Activated T-helper 2 cell treated with anti-CD3 and anti-CD28 coated beads, Interferon-gamma antibody, Interleukin-2, Interleukin-4, amounts not matched to agents 10 μg/mL and 5 μg/mL and 100 μg/mL, durations not matched to agents 14 hours and 24 hours and 36 hours (primary cell): ENCODE data around the gene NCKAP5L. TPM values are rescaled to one million over a fixed set of nuclear protein-coding genes. Genes with fewer than 3 reads are reported as not detected.
A peak's percentile ranks its signal among the peaks of the same experiment; 100 is the strongest.

Experiments used
- DNase-seq: peaks from one replicate; pipeline ENCODE4 v3.0.0; 2021; ENCODE audit warnings: low spot score
- H3K27ac Mint-ChIP-seq: one replicate; pipeline ENCODE4 v1.8.0; 2021; ENCODE audit warnings: mixed read lengths
- H3K27me3 Mint-ChIP-seq: one replicate; pipeline ENCODE4 v1.8.0; 2021; ENCODE audit warnings: low read depth, mixed read lengths
- H3K36me3 Mint-ChIP-seq: one replicate; pipeline ENCODE4 v1.8.0; 2021; ENCODE audit warnings: low read depth, mixed read lengths
- H3K4me1 Mint-ChIP-seq: one replicate; pipeline ENCODE4 v1.8.0; 2021; ENCODE audit warnings: low read depth, mixed read lengths
- H3K4me3 Mint-ChIP-seq: one replicate; pipeline ENCODE4 v1.8.0; 2021; ENCODE audit warnings: low read depth, mild to moderate bottlenecking, moderate library complexity, mixed read lengths
- H3K9me3 Mint-ChIP-seq: one replicate; pipeline ENCODE4 v1.8.0; 2021; ENCODE audit warnings: mixed read lengths
- intact Hi-C: fragments of 100-400 bp; cut with micrococcal nuclease; formaldehyde crosslinking; loops from one replicate; pipeline ENCODE4 v1.15.1; 2023
- total RNA-seq: library from RNA; stranded (reverse); gene quantifications from 2 replicates; pipeline ENCODE4 v1.2.3, GENCODE V29; 2022

Gene NCKAP5L
- total RNA-seq, 1 donor from 2014 or later, result 5.3 TPM

DNA sequence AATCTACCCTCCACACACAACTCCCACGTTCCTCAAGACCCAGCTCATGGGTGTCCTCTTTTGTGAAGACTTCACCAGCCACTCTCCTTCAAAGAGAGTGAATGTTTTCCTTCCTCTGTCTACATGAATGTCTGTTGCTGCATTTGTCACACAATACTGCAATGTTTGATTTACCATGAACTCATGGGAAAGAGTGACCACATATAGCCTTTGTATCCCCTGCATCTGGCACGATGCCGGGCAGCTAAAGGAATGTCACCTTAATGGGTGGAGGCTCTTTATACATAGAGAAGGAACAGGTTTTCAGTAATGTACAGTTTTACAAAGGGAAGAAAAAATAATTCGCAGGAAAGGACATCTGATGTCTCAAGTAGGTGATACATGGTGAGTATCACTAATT, 26.8 kb upstream of the NCKAP5L start:
- intact Hi-C loops, result no loop called here
- Mint-ChIP-seq H3K9me3 (no peaks in the 10 kb centered on the region), H3K36me3 (no peaks in the 10 kb centered on the region), H3K4me1 (peaks cover 5% of the 10 kb centered on the region), H3K27me3 (peaks cover 28% of the 10 kb centered on the region), H3K27ac (no peak overlapping the region), H3K4me3 (no peak overlapping the region)
- DNase-seq, result no peak

GRCh38 chr12:49853671-49854070, 25.5 kb upstream of the NCKAP5L start:
- Mint-ChIP-seq H3K9me3 (no peaks in the 10 kb centered on the region), H3K4me1 (peaks cover 5% of the 10 kb centered on the region), H3K27me3 (peaks cover 37% of the 10 kb centered on the region), H3K27ac (no peak overlapping the region), H3K4me3 (no peak overlapping the region), H3K36me3 (no peaks in the 10 kb centered on the region)
- DNase-seq, result no peak
- intact Hi-C loops, result no loop called here

GRCh38 chr12:49847161-49847560, 18.9 kb upstream of the NCKAP5L start:
- no peak overlapping the region for H3K4me3 Mint-ChIP-seq
- H3K4me1 Mint-ChIP-seq, result peaks cover 25% of the 10 kb centered on the region
- H3K27me3 Mint-ChIP-seq, result peaks cover 27% of the 10 kb centered on the region
- H3K9me3 Mint-ChIP-seq, result no peaks in the 10 kb centered on the region
- no peak for DNase-seq
- intact Hi-C loops, result no loop called here
- no peak overlapping the region for H3K27ac Mint-ChIP-seq
- H3K36me3 Mint-ChIP-seq, result no peaks in the 10 kb centered on the region

DNA sequence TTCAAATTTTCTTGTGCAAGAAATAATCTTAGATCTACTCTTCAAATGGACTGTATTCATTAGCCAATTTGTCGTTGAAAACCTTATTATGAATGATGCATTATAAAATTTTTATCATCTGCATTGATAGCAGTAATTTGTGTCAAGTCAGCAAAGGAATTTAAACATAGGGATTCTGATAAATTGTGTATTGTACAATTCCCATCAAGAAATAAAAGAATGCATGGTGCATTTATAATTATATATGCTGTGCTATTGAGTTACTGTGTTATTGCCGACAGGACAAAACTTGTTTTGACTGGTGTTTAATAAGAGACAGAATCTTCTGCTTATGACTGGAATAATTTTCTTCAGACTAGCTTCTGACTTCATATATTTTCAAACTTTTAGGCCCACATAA, 17.8 kb upstream of the NCKAP5L start:
- intact Hi-C loops, result no loop called here
- Mint-ChIP-seq H3K9me3 (no peaks in the 10 kb centered on the region), H3K36me3 (peaks cover 3% of the 10 kb centered on the region), H3K4me3 (no peak overlapping the region), H3K27me3 (peaks cover 17% of the 10 kb centered on the region), H3K27ac (no peak overlapping the region), H3K4me1 (peaks cover 32% of the 10 kb centered on the region)
- no peak for DNase-seq

DNA sequence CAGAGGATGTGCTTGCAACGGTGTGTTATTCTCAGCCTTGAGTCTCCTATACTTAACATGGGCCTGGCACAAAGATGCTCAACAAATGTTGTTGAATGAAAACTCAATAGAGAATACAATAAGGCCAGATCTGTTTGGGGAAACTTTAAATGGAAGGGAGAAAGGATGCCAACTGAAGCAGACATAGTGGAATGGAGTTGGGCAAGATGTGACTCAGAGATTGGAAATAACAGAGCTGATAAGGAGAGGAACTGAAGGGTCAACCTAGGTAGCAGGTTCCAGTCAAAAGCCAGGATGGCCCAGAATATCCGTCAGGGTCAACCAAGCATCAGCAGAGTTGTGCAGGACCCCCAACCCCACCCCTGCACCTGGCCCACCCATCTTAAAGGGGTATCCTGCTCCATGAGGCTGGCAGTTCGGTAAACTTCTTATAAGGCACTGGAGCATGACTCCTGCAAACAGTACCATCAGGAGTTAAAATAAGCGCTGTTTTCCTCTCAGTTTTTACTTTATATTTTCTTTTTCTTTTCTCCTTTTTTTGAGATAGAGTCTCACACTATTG, 15.7 kb upstream of the NCKAP5L start:
- Mint-ChIP-seq H3K4me3 (peak overlapping the region; percentile 7), H3K4me1 (peaks cover 29% of the 10 kb centered on the region), H3K27ac (peak overlapping the region; percentile 29), H3K27me3 (peaks cover 6% of the 10 kb centered on the region), H3K9me3 (no peaks in the 10 kb centered on the region), H3K36me3 (peaks cover 3% of the 10 kb centered on the region)
- DNase-seq, result no peak
- intact Hi-C loops, result loop anchor here (1.0 to 5.0 kb wide), 2 partner anchors 16 to 82 kb away; partner anchors contain the start of gene NCKAP5L

DNA sequence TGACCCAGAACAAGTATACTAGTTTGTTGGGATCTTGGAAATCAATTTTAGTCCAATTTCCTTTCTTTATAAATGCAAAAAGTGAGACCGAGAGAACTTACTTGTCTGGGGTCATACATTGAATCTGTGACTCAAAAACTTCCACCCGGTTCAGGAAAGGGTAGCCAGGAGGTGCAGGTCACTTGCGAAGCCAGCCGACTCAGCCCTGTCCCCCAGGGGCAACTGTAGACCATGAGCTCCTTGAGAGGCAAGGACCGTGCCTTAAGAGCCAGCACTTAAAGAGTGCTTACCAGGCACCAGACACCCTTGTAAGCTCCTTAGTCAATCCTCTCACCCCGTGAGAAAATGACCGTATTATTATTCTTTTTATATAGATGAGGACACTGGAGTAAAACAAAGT, 15.2 kb upstream of the NCKAP5L start:
- no peak for DNase-seq
- H3K27ac Mint-ChIP-seq, result peak overlapping the region; percentile 93
- H3K4me3 Mint-ChIP-seq, result peak overlapping the region; percentile 94
- intact Hi-C loops, result loop anchor here (1.0 to 5.0 kb wide), 2 partner anchors 15 to 81 kb away; partner anchors contain the start of gene NCKAP5L
- H3K27me3 Mint-ChIP-seq, result peaks cover 2% of the 10 kb centered on the region
- H3K4me1 Mint-ChIP-seq, result peaks cover 29% of the 10 kb centered on the region
- peaks cover 3% of the 10 kb centered on the region for H3K36me3 Mint-ChIP-seq
- no peaks in the 10 kb centered on the region for H3K9me3 Mint-ChIP-seq

GRCh38 chr12:49842519-49843352, 14.5 kb upstream of the NCKAP5L start, which contains the start of gene BCDIN3D:
Gene BCDIN3D (minus strand): TSS chr12:49843106. CDS start chr12:49843087, 19 bp downstream.
- intact Hi-C loops, result loop anchor here (1.0 to 5.0 kb wide), 2 partner anchors 14 to 80 kb away; partner anchors contain the start of gene NCKAP5L
- peaks cover 3% of the 10 kb centered on the region for H3K36me3 Mint-ChIP-seq
- no peaks in the 10 kb centered on the region for H3K27me3 Mint-ChIP-seq
- peak within 1 kb of the TSS; percentile 94 for H3K4me3 Mint-ChIP-seq
- DNase-seq, result peak; percentile 90
- peak within 1 kb of the TSS; percentile 93 for H3K27ac Mint-ChIP-seq
- H3K9me3 Mint-ChIP-seq, result no peaks in the 10 kb centered on the region
- peaks cover 29% of the 10 kb centered on the region for H3K4me1 Mint-ChIP-seq

DNA sequence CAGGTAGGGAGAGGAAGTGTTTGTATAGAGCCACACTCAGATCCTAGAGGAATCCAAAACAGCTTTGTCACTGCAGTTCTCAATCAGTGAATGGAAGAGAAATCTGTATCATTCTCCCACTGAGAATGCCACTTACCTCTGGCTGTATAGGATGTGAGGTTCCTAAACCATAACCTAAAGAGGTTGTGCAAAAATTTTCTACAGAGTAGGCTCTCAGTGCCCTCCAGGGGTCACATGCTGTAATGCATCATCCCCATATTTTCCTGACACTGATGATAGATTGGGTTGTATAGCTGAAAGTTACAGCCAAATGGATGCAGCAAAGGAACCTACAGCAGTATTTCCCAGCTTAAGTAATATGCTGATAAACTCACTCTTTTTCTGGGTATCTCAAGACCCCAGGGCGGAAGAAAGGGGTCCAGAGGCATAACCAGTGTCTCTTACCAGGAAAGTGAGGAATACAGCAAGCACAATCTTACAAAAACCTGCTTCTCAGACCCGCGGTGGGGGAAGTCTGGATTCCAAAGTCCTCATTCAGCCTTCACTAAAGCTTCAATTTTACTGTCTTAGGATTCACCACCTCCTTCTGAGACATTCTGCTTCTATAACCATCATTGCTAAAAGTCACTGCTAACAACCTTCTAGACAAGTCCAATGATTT, 10.9 kb upstream of the NCKAP5L start:
- no peak for DNase-seq
- no peak overlapping the region for H3K27ac Mint-ChIP-seq
- intact Hi-C loops, result loop anchor here (1.0 to 2.0 kb wide), 3 partner anchors 63 to 202 kb away; partner anchors contain the start of gene TMBIM6
- peaks cover 3% of the 10 kb centered on the region for H3K36me3 Mint-ChIP-seq
- H3K9me3 Mint-ChIP-seq, result no peaks in the 10 kb centered on the region
- no peaks in the 10 kb centered on the region for H3K27me3 Mint-ChIP-seq
- H3K4me1 Mint-ChIP-seq, result peaks cover 22% of the 10 kb centered on the region
- H3K4me3 Mint-ChIP-seq, result no peak overlapping the region

GRCh38 chr12:49832836-49833421, 4.7 kb upstream of the NCKAP5L start:
- Mint-ChIP-seq H3K4me1 (peaks cover 10% of the 10 kb centered on the region), H3K9me3 (no peaks in the 10 kb centered on the region), H3K27ac (no peak overlapping the region), H3K4me3 (no peak overlapping the region), H3K27me3 (no peaks in the 10 kb centered on the region), H3K36me3 (no peaks in the 10 kb centered on the region)
- intact Hi-C loops, result no loop called here
- no peak for DNase-seq

DNA sequence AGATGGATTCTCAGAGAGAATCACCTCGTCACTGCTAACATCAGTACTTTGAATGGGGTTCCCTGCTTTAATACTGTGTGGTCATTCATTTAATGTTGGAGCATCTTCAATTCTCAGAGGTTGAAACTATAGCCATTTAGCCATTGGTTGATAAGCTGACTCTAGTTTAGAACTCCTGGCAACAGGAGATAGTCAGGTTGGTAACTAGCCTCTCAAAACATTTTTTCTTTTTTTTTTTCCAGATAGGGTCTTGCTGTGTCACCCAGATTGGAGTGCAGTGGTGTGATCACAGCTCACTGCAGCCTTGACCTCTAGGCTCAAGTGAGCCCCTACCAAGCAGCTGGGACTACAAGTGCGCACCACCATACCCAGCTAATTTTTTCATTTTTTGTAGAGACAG, 3.5 kb upstream of the NCKAP5L start:
- peaks cover 6% of the 10 kb centered on the region for H3K27me3 Mint-ChIP-seq
- no peak overlapping the region for H3K4me3 Mint-ChIP-seq
- H3K9me3 Mint-ChIP-seq, result no peaks in the 10 kb centered on the region
- H3K36me3 Mint-ChIP-seq, result no peaks in the 10 kb centered on the region
- H3K4me1 Mint-ChIP-seq, result peaks cover 10% of the 10 kb centered on the region
- H3K27ac Mint-ChIP-seq, result no peak overlapping the region
- DNase-seq, result no peak
- intact Hi-C loops, result no loop called here

DNA sequence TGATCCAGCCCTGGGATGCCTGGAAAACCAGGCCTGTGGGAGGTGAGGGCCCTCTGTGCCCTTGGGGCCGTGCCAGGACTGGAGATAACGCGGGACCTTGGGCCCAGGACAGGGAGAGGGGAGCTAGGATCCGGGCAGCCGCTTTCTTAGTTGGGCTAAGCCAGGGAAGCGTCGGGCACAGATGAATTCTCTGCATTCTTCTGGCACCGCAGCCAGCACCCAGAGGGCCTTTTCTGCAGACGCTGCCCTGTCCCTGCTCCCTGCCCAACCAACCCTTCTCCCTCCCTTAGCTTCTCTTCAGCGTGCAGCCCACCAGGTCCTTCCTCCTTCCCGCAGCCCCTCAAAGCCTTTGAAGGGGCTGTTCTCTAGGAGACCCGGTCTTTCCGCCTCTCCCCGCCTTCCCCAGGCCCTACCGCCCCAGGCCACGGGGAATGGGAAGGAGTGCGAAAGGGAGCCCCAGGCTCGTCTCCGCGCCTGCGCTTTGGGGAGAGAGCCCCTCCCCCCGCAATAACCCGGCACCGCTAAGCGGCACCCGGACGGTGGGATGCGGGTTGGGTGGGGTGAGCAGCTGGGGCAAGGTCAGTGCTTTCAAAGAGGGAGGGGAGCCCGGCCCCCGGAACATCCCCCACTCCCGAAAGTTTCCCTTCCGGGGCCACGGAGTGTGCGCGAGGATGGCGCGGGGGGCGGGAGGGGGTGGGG, 663 bp downstream of the NCKAP5L start:
- Mint-ChIP-seq H3K27me3 (peaks cover 12% of the 10 kb centered on the region), H3K4me1 (peaks cover 11% of the 10 kb centered on the region), H3K4me3 (peak overlapping the region; percentile 61), H3K36me3 (no peaks in the 10 kb centered on the region), H3K9me3 (no peaks in the 10 kb centered on the region), H3K27ac (no peak overlapping the region)
- DNase-seq, result no peak
- intact Hi-C loops, result loop anchor here (1.0 to 5.0 kb wide), 2 partner anchors 16 to 120 kb away; partner anchors contain the start of genes BCDIN3D and FMNL3

- H3K36me3 Mint-ChIP-seq, result no peaks in the 10 kb centered on the region
- peaks cover 11% of the 10 kb centered on the region for H3K4me1 Mint-ChIP-seq
- H3K27ac Mint-ChIP-seq, result no peak overlapping the region
- intact Hi-C loops, result loop anchor here (5.0 kb wide), 1 partner anchor 120 kb away; the partner anchor contains the start of gene FMNL3
- H3K9me3 Mint-ChIP-seq, result no peaks in the 10 kb centered on the region
- H3K27me3 Mint-ChIP-seq, result peaks cover 12% of the 10 kb centered on the region
- H3K4me3 Mint-ChIP-seq, result peak overlapping the region; percentile 61
- DNase-seq, result no peak
Measured at GRCh38 chr12:49827051-49827400, 1.2 kb downstream of the NCKAP5L start.
